Breast epithelium (tissue), 3 donors: ENCODE data around the gene ANO7.

Experiments
- CTCF ChIP-seq, 3 donors: fragments of 450-650 bp; IDR thresholded peaks; one replicate each; pipeline ENCODE4 v1.5.1; 2016 to 2017; ENCODE audit warnings: antibody characterized with exemption in 3 of 3, mild to moderate bottlenecking in 3 of 3, moderate library complexity in 3 of 3
- POLR2A ChIP-seq: fragments of 450-650 bp; IDR thresholded peaks from one replicate; pipeline ENCODE4 v1.6.1; 2016; ENCODE audit warnings: antibody characterized with exemption, mild to moderate bottlenecking, moderate library complexity

DNA sequence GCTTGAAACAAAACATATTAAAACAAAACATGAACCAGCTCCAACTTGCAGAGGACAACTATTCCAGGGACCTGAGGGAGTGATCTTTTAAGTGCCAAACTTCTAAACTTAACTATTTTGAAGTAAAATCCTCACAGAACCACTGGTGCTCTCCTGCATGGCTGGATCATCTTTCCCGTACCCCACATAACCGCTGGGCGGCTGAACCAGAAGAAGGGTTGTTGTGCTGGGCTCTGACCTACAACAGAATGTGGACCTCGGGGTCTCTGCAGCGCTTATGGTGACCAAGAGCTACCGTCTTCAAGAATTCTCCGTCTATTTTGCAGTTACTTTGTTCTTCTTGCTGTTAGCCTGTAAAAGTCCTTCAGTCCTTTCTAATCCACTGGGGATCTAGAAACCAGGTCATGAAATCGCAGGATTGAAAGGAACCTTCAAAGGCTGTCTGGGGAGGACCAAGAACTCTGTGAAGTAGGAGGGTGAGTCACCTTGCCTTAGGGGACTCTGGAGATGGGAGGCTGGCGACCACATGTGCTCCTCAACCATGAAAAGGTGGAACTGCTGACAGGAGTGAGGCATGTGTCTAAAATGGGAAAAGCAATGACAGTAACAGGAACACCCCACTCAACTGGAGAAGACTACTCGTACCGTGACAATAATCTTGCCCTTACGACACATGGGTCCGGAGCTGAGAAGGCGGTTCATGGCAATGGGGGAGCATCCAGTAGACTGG, 80.4 kb downstream of the ANO7 start:
- no peak for TF ChIP-seq CTCF (IDR thresholded peaks at IDR 0.05)
- TF ChIP-seq POLR2A, result no peak
